ENCODE results near the gene GNB1L.
A peak's percentile ranks its signal among the peaks of the same experiment; 100 is the strongest.

Gene GNB1L

GRCh38 chr22:19854778-19855503, at the start of gene GNB1L, which contains the start of gene RTL10:
Gene GNB1L (minus strand): TSS chr22:19854874. CDS start chr22:19821355, 33,519 bp downstream.
Gene RTL10 (minus strand): TSS chr22:19854874. CDS start chr22:19852261, 2,613 bp downstream.
- peak; percentile 95 for DNase-seq

GRCh38 chr22:19904174-19904856, 49.6 kb upstream of the GNB1L start:
- no peak for DNase-seq

GRCh38 chr22:19903513-19903912, 48.8 kb upstream of the GNB1L start:
- DNase-seq: no peak

- DNase-seq: no peak
These were observed 48.4 kb upstream of the GNB1L start for GRCh38 chr22:19903031-19903430.

GRCh38 chr22:19902245-19902715, 47.6 kb upstream of the GNB1L start:
- DNase-seq: no peak

- DNase-seq: no peak
These were observed 47.0 kb upstream of the GNB1L start for GRCh38 chr22:19901577-19902244.

GRCh38 chr22:19900707-19901436, 46.2 kb upstream of the GNB1L start:
- DNase-seq: no peak

GRCh38 chr22:19898831-19899567, 44.3 kb upstream of the GNB1L start:
- DNase-seq: no peak

GRCh38 chr22:19898145-19898544, 43.5 kb upstream of the GNB1L start:
- DNase-seq: no peak

GRCh38 chr22:19897726-19898125, 43.1 kb upstream of the GNB1L start:
- DNase-seq: no peak

GRCh38 chr22:19896665-19897355, 42.1 kb upstream of the GNB1L start:
- peak; percentile 34 for DNase-seq

- no peak for DNase-seq
These were observed 40.6 kb upstream of the GNB1L start for GRCh38 chr22:19895160-19895849.

GRCh38 chr22:19893363-19893762, 38.7 kb upstream of the GNB1L start:
- DNase-seq: no peak

GRCh38 chr22:19892925-19893324, 38.3 kb upstream of the GNB1L start:
- no peak for DNase-seq

GRCh38 chr22:19892257-19892879, 37.7 kb upstream of the GNB1L start:
- DNase-seq: peak; percentile 63

GRCh38 chr22:19891317-19892256, 36.9 kb upstream of the GNB1L start:
- DNase-seq: peak; percentile 80

GRCh38 chr22:19890502-19891316, 36.0 kb upstream of the GNB1L start:
- DNase-seq: no peak

- peak; percentile 39 for DNase-seq
These were observed 35.3 kb upstream of the GNB1L start for GRCh38 chr22:19889951-19890350.
